HEK293T (cell line): Measurements from ENCODE around the gene CCDC177.

Experiments
- BHLHE40 ChIP-seq: fragments of 450-650 bp; IDR thresholded peaks from 2 replicates; pipeline ENCODE4 v1.6.1; 2016; ENCODE audit warnings: mild to moderate bottlenecking, moderate library complexity, borderline replicate concordance
- FOXA1 ChIP-seq: fragments of 450-650 bp; IDR thresholded peaks from 2 replicates; pipeline ENCODE4 v1.6.1; 2016; ENCODE audit warnings: mild to moderate bottlenecking
- L3MBTL2 ChIP-seq: fragments of 450-650 bp; conservative IDR thresholded peaks from 2 replicates; pipeline ENCODE4 v1.6.1; 2016; ENCODE audit warnings: mild to moderate bottlenecking

DNA sequence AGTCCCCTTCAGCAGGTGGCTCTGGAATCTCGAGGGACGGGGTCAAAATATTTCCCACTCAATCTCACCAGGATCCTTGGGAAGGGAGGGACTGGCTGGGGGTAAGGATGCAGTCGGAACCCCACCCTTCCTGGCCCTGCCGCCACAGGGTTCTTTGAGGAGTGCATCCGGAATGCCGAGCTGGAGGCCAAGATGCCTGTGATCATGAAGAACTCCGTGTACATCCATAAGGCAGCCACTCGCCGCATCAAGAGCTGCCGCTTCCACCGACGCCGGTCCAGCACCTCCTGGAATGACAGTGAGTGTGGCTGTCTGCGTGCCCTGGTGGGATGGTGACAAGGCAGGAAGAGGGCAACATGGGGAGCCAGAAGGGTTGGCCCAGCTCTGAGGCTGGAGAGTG is 47.0 kb downstream of the CCDC177 start:
- TF ChIP-seq BHLHE40 (no peak), FOXA1 (no peak), L3MBTL2 (no peak)
